CD4-positive, alpha-beta memory T cell (primary cell): ENCODE data around the gene NRXN2. TPM values are rescaled to one million over a fixed set of nuclear protein-coding genes. Genes with fewer than 3 reads are reported as not detected.
"Not testable (repeated sequence)": the region's sequence is repeated elsewhere in the genome, so short reads cannot be mapped to it uniquely, and the experiment has no call there.

Experiments
- CTCF ChIA-PET: fragments of 350-600 bp; sonication (Branson Sonifier 250); formaldehyde crosslinking; loops from one replicate; lab custom pipeline; 2021; ENCODE audit warnings: inconsistent platforms; ENCODE audit not compliant: partially characterized antibody; lab: Charles Lee
- POLR2A ChIA-PET: fragments of 350-600 bp; sonication (Branson Sonifier 250); formaldehyde crosslinking; loops from one replicate; lab custom pipeline; 2021; ENCODE audit not compliant: partially characterized antibody; lab: Charles Lee
- DNase-seq, 5 donors: peaks; one replicate each; pipeline versions ENCODE4 v3.0.0 to v3.0.0-alpha.2; 2020 to 2022; ENCODE audit warnings: mixed read lengths in 1 of 5
- H3K27ac ChIP-seq: one replicate; pipeline ENCODE4 v1.7.0; 2013; ENCODE audit warnings: low read depth, low read length
- H3K27me3 ChIP-seq: 2 replicates; pipeline ENCODE4 v1.7.0; 2013; ENCODE audit warnings: mild to moderate bottlenecking, low read length, moderate library complexity; ENCODE audit not compliant: insufficient read depth
- H3K36me3 ChIP-seq: 2 replicates; pipeline ENCODE4 v1.7.0; 2013; ENCODE audit warnings: mild to moderate bottlenecking, low read length, moderate library complexity; ENCODE audit not compliant: insufficient read depth
- H3K4me1 ChIP-seq: 2 replicates; pipeline ENCODE4 v1.7.0; 2013; ENCODE audit warnings: mild to moderate bottlenecking, low read length, moderate library complexity; ENCODE audit not compliant: insufficient read depth
- H3K4me3 ChIP-seq, 2 donors: one replicate each; pipeline ENCODE4 v1.7.0; 2013; ENCODE audit warnings: low read length in 2 of 2, mild to moderate bottlenecking in 1 of 2
- H3K9me3 ChIP-seq, 2 donors: one replicate each; pipeline ENCODE4 v1.7.0; 2013; ENCODE audit warnings: low read length in 2 of 2, control low read depth in 1 of 2; ENCODE audit not compliant: control insufficient read depth in 1 of 2
- H3K27ac Mint-ChIP-seq, 7 donors: one replicate each; pipeline ENCODE4 v1.8.0; 2020 to 2021; ENCODE audit warnings: mixed read lengths in 7 of 7, mild to moderate bottlenecking in 6 of 7, inconsistent platforms in 3 of 7, moderate library complexity in 3 of 7
- H3K27me3 Mint-ChIP-seq, 2 donors: one replicate each; pipeline ENCODE4 v1.8.0; 2020 to 2021; ENCODE audit warnings: mixed read lengths in 2 of 2
- H3K36me3 Mint-ChIP-seq, 2 donors: one replicate each; pipeline ENCODE4 v1.8.0; 2020 to 2021; ENCODE audit warnings: mixed read lengths in 2 of 2, inconsistent platforms in 1 of 2, mild to moderate bottlenecking in 1 of 2
- H3K4me1 Mint-ChIP-seq, 4 donors: one replicate each; pipeline ENCODE4 v1.8.0; 2020 to 2021; ENCODE audit warnings: mixed read lengths in 4 of 4, mild to moderate bottlenecking in 1 of 4
- H3K4me3 Mint-ChIP-seq, 8 donors: one replicate each; pipeline ENCODE4 v1.8.0; 2020 to 2021; ENCODE audit warnings: mixed read lengths in 8 of 8, mild to moderate bottlenecking in 7 of 8, moderate library complexity in 6 of 8, inconsistent platforms in 3 of 8
- H3K9me3 Mint-ChIP-seq, 8 donors: one replicate each; pipeline ENCODE4 v1.8.0; 2020 to 2021; ENCODE audit warnings: mixed read lengths in 8 of 8, mild to moderate bottlenecking in 5 of 8, inconsistent platforms in 3 of 8, moderate library complexity in 1 of 8
- intact Hi-C: fragments of 100-400 bp; cut with micrococcal nuclease; formaldehyde crosslinking; loops from one replicate; pipeline ENCODE4 v1.15.1; 2023
- polyA plus RNA-seq, 2 donors: library from polyadenylated mRNA; unstranded; fragments of 300-500 nt; fragmentation: Illumina TruSeq; gene quantifications; one replicate each; pipeline ENCODE4 v1.2.3, GENCODE V29; 2021
- total RNA-seq, 2 experiments: library from RNA; stranded (reverse); gene quantifications; one replicate each; pipeline ENCODE4 v1.2.3, GENCODE V29; 2021

The NRXN2 gene
- total and polyA plus RNA-seq, 4 experiments from 2014 or later = 0.30 TPM; not detected in 3

GRCh38 chr11:64711138-64711955, 11.7 kb downstream of the NRXN2 start:
- Histone ChIP-seq H3K9me3 (no peaks in the 10 kb centered on the region), H3K36me3 (no peaks in the 10 kb centered on the region), H3K27ac (no peak overlapping the region), H3K27me3 (peaks cover 42% of the 10 kb centered on the region), H3K4me3 (no peak overlapping the region), H3K4me1 (no peaks in the 10 kb centered on the region)
- intact Hi-C loops = no loop called here
- Mint-ChIP-seq H3K36me3 (no peaks in the 10 kb centered on the region), H3K9me3 (no peaks in the 10 kb centered on the region), H3K27ac (peak overlapping the region in 3 of 7 donors; percentile 66 to 91 (median 66)), H3K4me3 (peak overlapping the region in 3 of 8 donors; percentile 4 to 65 (median 24)), H3K27me3 (peaks cover 58 to 64% of the 10 kb centered on the region in 2 donors), H3K4me1 (peaks cover 6 to 28% (median 15%) of the 10 kb centered on the region in 4 donors)
- ChIA-PET POLR2A (no interaction called here), CTCF (no interaction called here)
- DNase-seq = no peak

DNA sequence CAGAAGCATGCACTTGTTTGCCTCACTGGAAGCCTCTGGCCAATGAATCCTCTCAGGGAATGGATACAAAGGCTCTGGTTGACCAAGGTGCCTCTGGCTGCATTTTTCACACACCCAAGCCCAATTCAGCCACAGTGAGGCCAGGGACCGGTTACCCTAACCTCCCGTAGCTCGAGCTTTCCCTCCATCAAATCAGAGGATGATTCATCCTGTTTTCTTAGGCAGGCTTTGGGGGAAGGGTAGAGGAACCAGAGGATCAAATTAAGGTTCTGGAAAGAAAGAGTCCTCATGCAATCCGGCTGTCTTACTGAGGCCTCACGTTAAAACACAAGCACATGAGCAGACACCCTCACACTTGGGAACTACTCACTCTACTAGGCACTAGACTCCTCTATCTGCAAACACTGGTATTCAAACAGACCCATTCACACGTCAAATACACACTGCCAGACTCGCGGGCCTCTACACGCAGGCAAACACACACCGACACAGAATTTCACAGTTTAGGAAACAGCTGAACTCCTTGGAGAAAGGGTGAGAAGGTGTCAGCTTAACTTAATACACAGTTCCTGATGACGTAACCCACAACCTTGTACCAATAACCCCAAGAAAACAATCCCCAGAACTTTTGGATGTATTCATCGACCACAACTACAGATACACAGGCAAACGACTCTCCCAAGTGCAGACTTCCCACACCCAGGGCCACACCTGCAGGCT, 12.4 kb downstream of the NRXN2 start:
- POLR2A ChIA-PET = no interaction called here
- H3K36me3 Mint-ChIP-seq = no peaks in the 10 kb centered on the region
- H3K4me1 ChIP-seq = no peaks in the 10 kb centered on the region
- peak overlapping the region in 1 of 7 donors; percentile 37 for H3K27ac Mint-ChIP-seq
- peaks cover 55 to 60% of the 10 kb centered on the region in 2 donors for H3K27me3 Mint-ChIP-seq
- no peak overlapping the region for H3K27ac ChIP-seq
- H3K4me3 ChIP-seq = no peak overlapping the region
- intact Hi-C loops = no loop called here
- CTCF ChIA-PET = interaction anchor here (1.0 kb wide), 1 partner anchor 62 kb away, joined by 3 read pairs; no protein-coding TSS in a partner anchor
- H3K4me1 Mint-ChIP-seq = peaks cover 6 to 28% (median 15%) of the 10 kb centered on the region in 4 donors
- no peaks in the 10 kb centered on the region for H3K36me3 ChIP-seq
- no peak for DNase-seq
- no peaks in the 10 kb centered on the region for H3K9me3 ChIP-seq
- peak overlapping the region in 3 of 8 donors; percentile 3 to 27 (median 25) for H3K4me3 Mint-ChIP-seq
- peaks cover 39% of the 10 kb centered on the region for H3K27me3 ChIP-seq
- H3K9me3 Mint-ChIP-seq = no peaks in the 10 kb centered on the region

- Histone ChIP-seq H3K9me3 (no peaks in the 10 kb centered on the region), H3K27me3 (peaks cover 4% of the 10 kb centered on the region), H3K36me3 (no peaks in the 10 kb centered on the region), H3K4me1 (no peaks in the 10 kb centered on the region), H3K4me3 (no peak overlapping the region), H3K27ac (no peak overlapping the region)
- ChIA-PET CTCF (interaction anchor here (1.0 to 3.2 kb wide), 2 partner anchors 17 kb away, joined by 7 to 30 read pairs; no protein-coding TSS in a partner anchor), POLR2A (no interaction called here)
- intact Hi-C loops = no loop called here
- H3K9me3 Mint-ChIP-seq = peaks cover 0 to 3% (median 0%) of the 10 kb centered on the region in 8 donors
- H3K4me1 Mint-ChIP-seq = peaks cover 0 to 3% (median 0%) of the 10 kb centered on the region in 4 donors
- H3K4me3 Mint-ChIP-seq = no peak overlapping the region
- peak overlapping the region in 2 of 7 donors; percentile 5 to 20 for H3K27ac Mint-ChIP-seq
- DNase-seq = no peak
- H3K36me3 Mint-ChIP-seq = no peaks in the 10 kb centered on the region
- peaks cover 24 to 32% of the 10 kb centered on the region in 2 donors for H3K27me3 Mint-ChIP-seq
These were observed 17.5 kb downstream of the NRXN2 start for GRCh38 chr11:64705501-64705900.

DNA sequence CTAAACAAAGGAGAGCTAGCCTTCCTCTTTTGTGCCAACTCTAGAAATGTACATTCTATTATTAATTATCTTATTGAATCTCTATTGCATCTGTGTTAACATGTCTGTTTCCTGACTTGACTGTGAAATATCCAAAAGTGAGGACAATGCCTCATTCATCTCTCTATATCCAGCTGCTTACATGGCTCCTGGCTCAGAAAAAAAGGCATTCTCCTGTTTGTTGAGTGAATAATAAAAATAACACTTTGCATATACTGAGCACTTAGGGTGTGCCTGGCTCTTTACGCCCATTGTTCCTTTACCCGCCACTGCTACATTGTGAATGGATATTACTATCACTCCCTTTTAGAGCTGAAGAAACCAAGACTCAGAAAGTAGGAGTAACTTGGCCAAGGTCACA, 19.9 kb downstream of the NRXN2 start:
- peaks cover 0 to 3% (median 0%) of the 10 kb centered on the region in 8 donors for H3K9me3 Mint-ChIP-seq
- Histone ChIP-seq H3K27me3 (no peaks in the 10 kb centered on the region), H3K4me3 (no peak overlapping the region), H3K4me1 (no peaks in the 10 kb centered on the region), H3K27ac (no peak overlapping the region), H3K36me3 (no peaks in the 10 kb centered on the region), H3K9me3 (no peaks in the 10 kb centered on the region)
- POLR2A ChIA-PET = no interaction called here
- intact Hi-C loops = no loop called here
- no peaks in the 10 kb centered on the region for H3K36me3 Mint-ChIP-seq
- peaks cover 8 to 17% of the 10 kb centered on the region in 2 donors for H3K27me3 Mint-ChIP-seq
- peaks cover 0 to 3% (median 0%) of the 10 kb centered on the region in 4 donors for H3K4me1 Mint-ChIP-seq
- H3K27ac Mint-ChIP-seq = peak overlapping the region in 1 of 7 donors; percentile 13
- no peak for DNase-seq
- CTCF ChIA-PET = interaction anchor here (3.2 kb wide), 1 partner anchor 14 kb away, joined by 30 read pairs; no protein-coding TSS in a partner anchor
- no peak overlapping the region for H3K4me3 Mint-ChIP-seq

DNA sequence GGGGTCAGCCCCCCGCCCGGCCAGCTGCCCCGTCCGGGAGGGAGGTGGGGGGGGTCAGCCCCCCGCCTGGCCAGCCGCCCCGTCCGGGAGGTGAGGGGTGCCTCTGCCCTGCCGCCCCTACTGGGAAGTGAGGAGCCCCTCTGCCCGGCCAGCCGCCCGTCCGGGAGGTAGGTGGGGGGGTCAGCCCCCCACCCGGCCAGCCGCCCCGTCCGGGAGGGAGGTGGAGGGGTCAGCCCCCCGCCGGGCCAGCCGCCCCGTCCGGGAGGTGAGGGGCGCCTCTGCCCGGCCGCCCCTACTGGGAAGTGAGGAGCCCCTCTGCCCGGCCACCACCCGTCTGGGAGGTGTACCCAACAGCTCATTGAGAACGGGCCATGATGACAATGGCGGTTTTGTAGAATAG, 21.0 kb downstream of the NRXN2 start:
- H3K9me3 ChIP-seq, POLR2A ChIA-PET, H3K36me3 Mint-ChIP-seq, H3K36me3 ChIP-seq, H3K4me1 Mint-ChIP-seq, DNase-seq, H3K4me1 ChIP-seq, H3K27ac Mint-ChIP-seq, H3K4me3 ChIP-seq, intact Hi-C loops, H3K4me3 Mint-ChIP-seq, H3K27ac ChIP-seq, H3K9me3 Mint-ChIP-seq, H3K27me3 ChIP-seq: not testable (repeated sequence)
- CTCF ChIA-PET = interaction anchor here (1.5 kb wide), 1 partner anchor 13 kb away, joined by 3 read pairs; no protein-coding TSS in a partner anchor
- peaks cover 7 to 16% of the 10 kb centered on the region in 2 donors for H3K27me3 Mint-ChIP-seq

- H3K27me3 ChIP-seq = peaks cover 11% of the 10 kb centered on the region
- Mint-ChIP-seq H3K36me3 (no peaks in the 10 kb centered on the region), H3K27ac (peak overlapping the region in 1 of 7 donors; percentile 2), H3K4me3 (no peak overlapping the region), H3K27me3 (peaks cover 16 to 21% of the 10 kb centered on the region in 2 donors), H3K9me3 (no peaks in the 10 kb centered on the region), H3K4me1 (peaks cover 0 to 1% (median 0%) of the 10 kb centered on the region in 4 donors)
- H3K9me3 ChIP-seq = no peaks in the 10 kb centered on the region
- DNase-seq = no peak
- H3K4me1 ChIP-seq = no peaks in the 10 kb centered on the region
- no peaks in the 10 kb centered on the region for H3K36me3 ChIP-seq
- ChIA-PET POLR2A (no interaction called here), CTCF (interaction anchor here (1.3 to 1.6 kb wide), 3 partner anchors 10 to 151 kb away, joined by 3 to 10 read pairs (median 3); no protein-coding TSS in a partner anchor)
- intact Hi-C loops = no loop called here
- no peak overlapping the region for H3K27ac ChIP-seq
- no peak overlapping the region for H3K4me3 ChIP-seq
These were observed 24.6 kb downstream of the NRXN2 start for GRCh38 chr11:64698427-64698826.
